ENCODE measurements around the gene PCP4L1.
"Not testable (repeated sequence)": the region's sequence is repeated elsewhere in the genome, so short reads cannot be mapped to it uniquely, and the experiment has no call there.

The PCP4L1 gene

GRCh38 chr1:161258439-161259344 is at the start of gene PCP4L1:
PCP4L1 (plus strand) TSS chr1:161258745; CDS start chr1:161258975, 230 bp downstream.
- DNase-seq = peak; percentile 73

GRCh38 chr1:161209790-161210409 is 48.6 kb upstream of the PCP4L1 start:
- DNase-seq = peak; percentile 54

- no peak for DNase-seq
These were observed 44.2 kb upstream of the PCP4L1 start for GRCh38 chr1:161214369-161214768.

- no peak for DNase-seq
These were observed 43.5 kb upstream of the PCP4L1 start, which contains the start of gene FCER1G for GRCh38 chr1:161215076-161215475. FCER1G (plus strand) TSS chr1:161215295; CDS start chr1:161215322, 27 bp downstream.

GRCh38 chr1:161216945-161217712 is 41.4 kb upstream of the PCP4L1 start:
- DNase-seq = no peak

GRCh38 chr1:161217831-161218230 is 40.7 kb upstream of the PCP4L1 start:
- DNase-seq = no peak

GRCh38 chr1:161218301-161219077 is 40.1 kb upstream of the PCP4L1 start:
- no peak for DNase-seq

- no peak for DNase-seq
These were observed 39.3 kb upstream of the PCP4L1 start for GRCh38 chr1:161219078-161219892.

GRCh38 chr1:161220002-161220401 is 38.5 kb upstream of the PCP4L1 start:
- no peak for DNase-seq

- no peak for DNase-seq
These were observed 36.1 kb upstream of the PCP4L1 start for GRCh38 chr1:161222175-161223019.

- no peak for DNase-seq
These were observed 34.5 kb upstream of the PCP4L1 start for GRCh38 chr1:161223805-161224694.

GRCh38 chr1:161224695-161225087 is 33.9 kb upstream of the PCP4L1 start:
- not testable (repeated sequence) for DNase-seq

- no peak for DNase-seq
These were observed 33.4 kb upstream of the PCP4L1 start for GRCh38 chr1:161225178-161225533.

GRCh38 chr1:161225534-161226319 is 32.8 kb upstream of the PCP4L1 start, which contains the start of gene TOMM40L:
TOMM40L (plus strand) TSS chr1:161226060; CDS start chr1:161226490, 430 bp downstream.
- DNase-seq = peak; percentile 99

GRCh38 chr1:161226320-161226711 is 32.2 kb upstream of the PCP4L1 start:
- no peak for DNase-seq

GRCh38 chr1:161226759-161227158 is 31.8 kb upstream of the PCP4L1 start:
- no peak for DNase-seq

GRCh38 chr1:161227196-161227871 is 31.2 kb upstream of the PCP4L1 start:
- peak; percentile 67 for DNase-seq

- DNase-seq = no peak
These were observed 30.5 kb upstream of the PCP4L1 start for GRCh38 chr1:161228032-161228431.
